Transverse colon (tissue), 4 donors: ENCODE data around the gene C2CD4D.
"Not testable (repeated sequence)": the region's sequence is repeated elsewhere in the genome, so short reads cannot be mapped to it uniquely, and the experiment has no call there.

Experiments used
- EP300 ChIP-seq: sonication (generic); formaldehyde crosslinking; IDR thresholded peaks from one replicate; pipeline ENCODE4 v1.6.1; 2017; ENCODE audit warnings: antibody characterized with exemption, low read depth
- POLR2A ChIP-seq: fragments of 450-650 bp; IDR thresholded peaks from one replicate; pipeline ENCODE4 v1.6.1; 2016; ENCODE audit warnings: antibody characterized with exemption, mild to moderate bottlenecking, moderate library complexity
- POLR2AphosphoS5 ChIP-seq, 3 donors: sonication (generic); formaldehyde crosslinking; IDR thresholded peaks; one replicate each; pipeline ENCODE4 v1.6.1; 2016; ENCODE audit warnings: antibody characterized with exemption in 3 of 3
- TF ChIP-seq, protein P1 (sequence below), 5 experiments: fragments of 200-600 bp in 3 of 5; fragments of 450-650 bp in 2 of 5; sonication (generic) in 3 of 5; IDR thresholded peaks; 1 replicate in 2 of 5; 2 replicates in 3 of 5; pipeline ENCODE4 v1.5.1; 2016 to 2017; ENCODE audit warnings: antibody characterized with exemption in 5 of 5, inconsistent platforms in 3 of 5, mild to moderate bottlenecking in 2 of 5, moderate library complexity in 1 of 5

DNA sequence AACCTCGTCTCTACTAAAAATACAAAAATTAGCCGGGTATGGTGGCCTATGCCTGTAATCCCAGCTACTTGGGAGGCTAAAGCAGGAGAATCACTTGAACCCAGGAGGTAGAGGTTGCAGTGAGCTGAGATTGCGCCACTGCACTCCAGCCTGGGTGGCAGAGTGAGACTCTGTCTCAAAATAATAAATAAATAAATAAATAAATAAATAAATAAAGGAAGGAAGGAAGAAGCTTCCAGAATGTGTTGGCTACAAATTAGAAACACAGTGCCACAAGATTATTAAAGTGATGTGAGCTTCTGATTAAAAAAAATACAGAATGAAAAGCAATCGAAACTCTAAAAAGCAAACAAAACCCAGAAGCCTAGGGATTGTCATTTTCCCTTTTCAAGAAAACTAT lies 44.3 kb upstream of the C2CD4D start:
- not testable (repeated sequence) for TF ChIP-seq POLR2A; POLR2AphosphoS5 (IDR thresholded peaks at IDR 0.05); EP300
- TF ChIP-seq, protein P1, sequence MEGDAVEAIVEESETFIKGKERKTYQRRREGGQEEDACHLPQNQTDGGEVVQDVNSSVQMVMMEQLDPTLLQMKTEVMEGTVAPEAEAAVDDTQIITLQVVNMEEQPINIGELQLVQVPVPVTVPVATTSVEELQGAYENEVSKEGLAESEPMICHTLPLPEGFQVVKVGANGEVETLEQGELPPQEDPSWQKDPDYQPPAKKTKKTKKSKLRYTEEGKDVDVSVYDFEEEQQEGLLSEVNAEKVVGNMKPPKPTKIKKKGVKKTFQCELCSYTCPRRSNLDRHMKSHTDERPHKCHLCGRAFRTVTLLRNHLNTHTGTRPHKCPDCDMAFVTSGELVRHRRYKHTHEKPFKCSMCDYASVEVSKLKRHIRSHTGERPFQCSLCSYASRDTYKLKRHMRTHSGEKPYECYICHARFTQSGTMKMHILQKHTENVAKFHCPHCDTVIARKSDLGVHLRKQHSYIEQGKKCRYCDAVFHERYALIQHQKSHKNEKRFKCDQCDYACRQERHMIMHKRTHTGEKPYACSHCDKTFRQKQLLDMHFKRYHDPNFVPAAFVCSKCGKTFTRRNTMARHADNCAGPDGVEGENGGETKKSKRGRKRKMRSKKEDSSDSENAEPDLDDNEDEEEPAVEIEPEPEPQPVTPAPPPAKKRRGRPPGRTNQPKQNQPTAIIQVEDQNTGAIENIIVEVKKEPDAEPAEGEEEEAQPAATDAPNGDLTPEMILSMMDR (IDR thresholded peaks at IDR 0.05) = not testable (repeated sequence)
